NCI-H1417 (cell line): Measurements from ENCODE around the gene FLNA.
"Not testable (repeated sequence)": the region's sequence is repeated elsewhere in the genome, so short reads cannot be mapped to it uniquely, and the experiment has no call there.

Experiments used
- DNase-seq, 3 experiments: peaks; one replicate each; lab custom pipeline; 2025; lab: John Stamatoyannopoulos, UW

The FLNA gene

GRCh38 chrX:154343063-154343462, 31.4 kb downstream of the FLNA start:
- DNase-seq, result not testable (repeated sequence)

DNA sequence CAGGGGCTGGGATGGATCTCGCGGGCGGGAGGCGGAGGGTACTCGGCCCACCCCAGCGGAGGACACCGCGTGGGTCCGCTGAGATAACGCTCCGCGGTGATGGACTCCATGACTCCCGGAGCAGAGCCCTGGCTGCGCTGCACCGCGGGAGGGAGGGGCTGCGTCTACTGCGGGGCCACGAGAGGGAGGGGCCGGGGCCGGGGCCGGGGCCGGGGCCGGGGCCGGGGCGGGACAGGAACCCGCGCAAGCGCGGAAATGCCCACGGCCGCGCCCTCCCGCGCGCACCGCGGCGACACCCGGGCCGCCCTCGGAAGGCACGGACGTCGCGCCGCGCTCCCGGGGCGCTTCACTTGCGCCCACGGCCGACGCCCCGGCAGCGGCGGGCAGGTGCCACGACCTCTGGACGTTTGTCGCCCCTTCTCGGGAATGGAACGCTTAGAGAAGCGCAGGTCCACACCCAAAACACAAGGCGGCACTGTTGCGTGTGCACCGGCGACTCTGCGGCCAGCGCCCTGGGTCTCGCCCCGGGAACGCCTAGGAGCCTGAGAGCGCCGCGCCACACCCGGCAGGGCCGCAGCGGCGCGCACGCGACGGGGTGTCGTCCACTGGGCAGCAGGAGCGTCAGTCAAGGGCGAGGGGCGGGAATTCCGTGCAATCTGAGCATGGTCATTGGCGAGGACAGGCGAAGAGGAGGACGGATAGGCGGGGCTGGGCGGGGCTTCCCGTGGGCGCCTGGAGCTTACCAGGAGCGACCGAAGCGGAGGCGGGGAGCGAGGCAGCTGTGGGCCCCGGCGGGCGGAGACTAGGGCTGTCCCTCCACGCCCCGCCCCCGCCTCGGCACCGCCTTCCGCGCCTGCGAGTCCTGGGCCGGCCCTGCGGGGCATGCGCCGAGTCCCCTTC, 32.8 kb downstream of the FLNA start:
- not testable (repeated sequence) for DNase-seq

DNA sequence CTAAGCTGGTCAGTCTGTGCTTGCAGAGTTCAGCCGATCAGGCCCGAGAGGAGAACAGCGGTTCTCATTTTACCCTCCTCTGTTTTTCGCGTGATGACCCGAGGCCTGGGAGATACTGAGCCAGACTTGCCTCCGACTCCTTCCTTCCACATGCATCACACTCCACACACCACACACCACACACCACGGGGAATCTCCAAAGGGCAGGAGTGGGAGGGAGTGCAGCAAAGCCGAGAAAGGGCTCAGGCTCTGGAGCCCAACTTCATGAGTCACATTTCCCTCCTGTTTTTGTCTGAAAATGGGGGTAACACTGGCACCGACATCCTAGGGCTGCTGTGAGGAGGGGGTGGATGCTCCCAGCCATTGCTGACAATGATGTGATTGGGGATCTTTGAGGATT, 39.9 kb downstream of the FLNA start:
- no peak for DNase-seq

DNA sequence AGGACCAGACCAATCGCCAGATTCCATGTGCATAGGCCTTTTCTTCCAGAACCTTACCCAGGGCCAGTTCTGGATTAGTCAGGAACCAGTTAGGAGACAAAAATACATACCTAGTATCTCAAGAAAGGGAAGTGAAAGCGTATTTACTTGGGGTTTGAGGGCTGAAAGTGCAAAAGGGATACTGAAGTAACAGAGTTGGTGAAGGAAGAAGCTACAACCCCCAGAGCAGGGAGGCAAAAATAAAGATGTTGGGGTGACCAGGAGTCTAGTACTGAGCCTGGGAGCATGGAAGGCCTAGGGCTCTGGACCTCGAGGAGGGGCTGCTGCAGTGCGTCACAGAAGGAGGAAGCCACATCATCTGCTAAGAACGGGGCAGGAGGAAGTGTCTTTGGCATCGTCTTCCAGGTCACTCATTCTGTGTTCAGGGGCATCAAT, 40.6 kb downstream of the FLNA start:
- no peak for DNase-seq

DNA sequence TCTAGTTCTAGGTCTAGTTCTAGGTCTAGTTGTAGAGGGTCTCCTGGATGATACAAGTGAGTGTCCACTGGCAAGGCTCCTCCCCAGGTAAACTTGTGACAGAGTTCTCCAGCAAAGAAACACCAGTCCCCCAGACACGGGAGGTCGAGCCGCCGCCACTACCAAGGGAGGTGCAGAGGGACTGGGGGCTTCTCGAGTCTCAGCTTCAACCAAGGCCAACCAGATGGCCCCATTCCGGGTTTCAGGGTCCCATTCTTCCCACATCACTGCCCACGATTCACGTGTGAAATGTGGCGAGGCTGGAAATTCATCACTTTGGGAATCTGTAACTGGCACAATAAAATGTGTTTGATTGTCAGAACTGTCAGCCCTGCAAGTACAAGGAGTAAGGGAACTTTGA, 41.3 kb downstream of the FLNA start:
- no peak for DNase-seq

DNA sequence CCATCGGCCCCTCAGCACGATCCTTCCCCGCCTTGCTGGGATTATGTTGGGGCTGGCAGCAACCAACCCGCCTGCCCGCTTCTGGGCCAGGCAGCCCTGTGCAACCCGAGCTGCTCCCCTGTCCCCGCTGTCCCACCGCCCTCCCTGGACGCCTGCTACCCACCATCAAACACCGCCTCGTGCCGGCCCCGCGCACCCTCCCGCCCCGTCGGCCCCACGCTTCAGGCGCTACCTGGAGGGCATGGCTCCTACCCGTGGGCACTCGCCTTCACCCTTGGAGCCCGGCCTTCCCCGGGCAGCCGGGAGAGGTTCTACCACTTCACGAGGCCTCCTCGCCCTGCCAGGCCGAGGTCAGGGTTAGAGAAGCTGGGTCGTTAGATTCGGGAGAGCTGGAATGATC, 41.9 kb downstream of the FLNA start:
- DNase-seq, result no peak

GRCh38 chrX:154329294-154329693, 45.1 kb downstream of the FLNA start:
- peak in 2 of 3 experiments; percentile 10 to 45 for DNase-seq

DNA sequence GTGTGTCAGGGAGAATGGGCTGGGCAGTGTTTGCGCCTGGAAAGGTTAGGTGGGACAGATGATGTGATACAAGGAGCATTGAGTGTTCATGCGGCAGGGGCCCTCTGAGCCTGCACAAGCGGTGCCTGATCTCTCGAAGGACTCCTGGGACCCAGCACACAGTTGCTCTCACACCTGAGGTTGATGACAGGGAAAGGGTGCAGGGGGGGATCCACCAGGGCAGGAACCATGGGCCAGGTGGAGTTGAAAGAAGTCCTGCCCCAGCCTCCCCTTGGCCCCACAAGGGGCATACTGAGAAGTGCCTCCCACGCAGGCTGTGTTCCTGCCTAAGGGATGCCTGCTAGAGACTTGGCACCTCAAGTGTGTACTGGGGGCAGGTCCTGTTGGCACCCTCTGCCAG, 45.8 kb downstream of the FLNA start:
- no peak for DNase-seq

- DNase-seq, result no peak
These were observed 47.2 kb downstream of the FLNA start for GRCh38 chrX:154327038-154327820.

DNA sequence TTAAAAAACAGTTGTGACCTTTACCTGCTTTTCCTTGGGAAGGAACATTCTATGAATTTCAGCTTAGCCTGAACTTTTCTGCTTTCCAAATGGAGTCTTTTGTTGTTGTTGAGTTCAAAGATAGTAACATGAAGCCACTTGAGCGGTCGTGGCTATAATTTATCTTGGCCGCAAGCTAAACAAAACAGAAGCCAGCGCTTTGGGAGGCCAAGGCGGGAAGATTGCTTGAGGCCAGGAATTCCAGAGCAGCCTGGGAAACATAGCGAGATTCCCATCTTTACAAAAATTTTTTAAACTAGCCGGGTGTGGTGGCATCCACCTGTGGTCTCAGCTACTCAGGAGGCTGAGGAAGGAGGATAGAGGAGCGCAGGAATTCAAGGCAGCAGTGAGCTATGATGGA, 48.9 kb downstream of the FLNA start:
- DNase-seq, result peak in 2 of 3 experiments; percentile 15 to 40

- DNase-seq, result no peak
These were observed 50.9 kb downstream of the FLNA start for GRCh38 chrX:154323537-154323936.

GRCh38 chrX:154322890-154323289, 51.5 kb downstream of the FLNA start:
- no peak for DNase-seq

DNA sequence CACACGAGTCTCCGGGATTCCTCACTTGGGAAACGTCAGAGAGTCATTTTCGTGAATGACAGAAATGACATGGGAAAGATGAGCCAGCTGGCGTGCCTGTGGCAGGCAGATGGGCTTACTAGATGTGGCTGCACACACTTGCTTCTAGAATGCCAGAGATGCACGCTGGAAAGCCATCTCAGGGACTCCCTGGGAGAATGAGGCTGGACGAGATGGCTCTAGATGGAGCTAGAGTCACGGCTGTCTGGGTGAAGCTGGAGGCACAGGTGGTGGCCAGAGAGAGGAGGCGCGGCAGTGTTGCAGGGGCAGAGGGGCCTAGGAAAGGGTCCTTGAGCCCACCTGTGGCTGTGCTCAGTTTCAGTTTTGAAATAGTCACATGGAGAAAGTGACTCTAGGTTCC, 52.8 kb downstream of the FLNA start:
- peak in 2 of 3 experiments; percentile 20 to 55 for DNase-seq

DNA sequence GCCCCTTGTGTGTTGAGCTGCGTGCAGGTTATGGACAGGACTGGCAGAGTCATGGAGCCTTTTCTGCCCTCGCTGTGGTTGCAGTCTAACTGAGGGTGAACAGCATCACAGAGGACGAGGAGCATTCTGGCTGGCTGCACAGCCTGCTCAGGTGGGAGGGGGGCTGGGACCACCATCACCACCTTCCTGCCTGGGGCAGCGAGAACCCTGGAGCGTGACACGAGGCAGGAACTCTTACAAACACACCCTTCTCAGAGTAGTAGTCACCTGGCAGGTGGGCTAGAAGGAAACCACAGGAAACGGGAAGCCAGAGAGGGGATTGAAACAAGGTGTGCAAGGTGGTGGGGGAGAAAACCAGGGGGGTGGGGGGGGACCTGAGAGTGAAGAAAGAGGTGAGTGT, 53.3 kb downstream of the FLNA start:
- DNase-seq, result no peak

DNA sequence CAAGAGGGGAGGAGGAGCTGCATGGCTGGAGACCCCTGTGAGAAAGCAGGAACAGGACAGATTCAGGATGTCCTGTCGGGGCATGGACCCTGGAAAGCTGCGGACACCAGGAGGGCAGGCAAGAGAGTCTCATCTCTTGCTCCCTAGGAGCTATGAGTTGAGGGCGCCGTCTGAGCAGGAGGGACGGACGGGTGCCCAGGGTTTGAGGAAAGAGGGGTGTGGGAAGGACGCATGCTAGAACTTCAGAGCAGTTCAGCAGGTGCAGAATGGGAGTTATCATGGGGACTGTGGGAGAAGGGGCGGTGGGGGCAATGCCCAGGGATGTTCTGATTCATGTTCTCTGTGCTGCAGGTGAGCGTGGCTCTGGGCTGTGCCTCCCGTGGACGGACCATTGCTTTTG, 54.0 kb downstream of the FLNA start:
- no peak for DNase-seq

DNA sequence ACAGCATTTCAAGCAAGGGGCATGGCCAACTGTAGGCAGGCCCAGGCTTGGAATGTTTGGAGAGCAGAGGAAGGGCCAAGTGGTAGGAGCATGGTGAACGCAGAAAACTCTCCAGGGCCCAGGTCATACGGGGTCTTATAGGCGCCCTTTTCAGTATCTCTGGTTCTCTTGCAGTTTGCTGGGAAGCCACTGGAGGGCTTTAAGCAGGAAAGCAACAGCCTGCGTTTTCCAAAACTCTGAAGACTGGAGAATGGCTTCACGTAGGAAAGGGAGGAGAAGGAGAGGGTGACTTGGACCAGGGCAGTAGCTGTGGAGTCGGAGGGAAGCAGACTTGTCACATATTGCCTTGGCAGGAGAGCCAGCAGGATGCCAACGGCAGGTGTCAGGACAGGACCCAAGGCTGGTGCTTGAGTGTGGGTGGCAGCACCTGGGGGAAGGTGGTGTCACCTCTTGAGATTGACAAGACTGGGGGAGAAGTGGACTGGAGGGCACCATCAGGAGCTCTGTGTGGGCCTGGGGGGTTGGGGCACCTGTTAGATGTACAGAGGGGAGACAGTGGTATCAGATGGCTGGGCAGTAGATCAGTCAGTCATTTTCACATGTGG, 56.9 kb downstream of the FLNA start:
- peak in 1 of 3 experiments; percentile 40 for DNase-seq

DNA sequence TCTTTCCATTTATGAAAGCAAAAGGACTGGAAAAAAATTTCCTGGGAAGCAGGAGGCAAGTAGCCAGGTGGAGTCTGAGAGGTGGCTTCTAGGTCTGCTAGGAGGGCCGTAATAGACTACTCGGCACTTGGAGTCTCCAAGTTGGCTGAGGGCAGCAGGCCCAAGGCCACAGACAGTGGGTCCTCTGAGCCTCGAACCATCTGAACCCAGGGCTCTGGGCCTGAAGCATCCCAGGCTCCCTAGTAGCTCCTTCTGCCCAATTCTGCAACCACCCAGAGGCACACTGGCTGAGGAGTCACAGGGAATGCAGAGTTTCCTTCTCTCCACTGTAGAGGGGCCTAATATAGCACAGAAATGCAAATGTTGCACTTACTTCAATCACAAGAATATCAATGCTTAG, 59.0 kb downstream of the FLNA start:
- DNase-seq, result no peak

- no peak for DNase-seq
These were observed 61.3 kb downstream of the FLNA start for GRCh38 chrX:154313147-154313546.

- DNase-seq, result no peak
These were observed 62.3 kb downstream of the FLNA start for GRCh38 chrX:154312116-154312515.

GRCh38 chrX:154310616-154311536, 63.6 kb downstream of the FLNA start:
- DNase-seq, result no peak

- no peak for DNase-seq
These were observed 65.2 kb downstream of the FLNA start for GRCh38 chrX:154309041-154309775.
